K562 (cell line): ENCODE data around the gene ASMT. TPM values are rescaled to one million over a fixed set of nuclear protein-coding genes. Genes with fewer than 3 reads are reported as not detected.
A peak's percentile ranks its signal among the peaks of the same experiment; 100 is the strongest.

ENCODE experiments used
- BDP1 ChIP-seq: IDR thresholded peaks from 3 replicates; pipeline ENCODE4 v1.6.1; 2011; ENCODE audit not compliant: insufficient read length, insufficient read depth
- CTCF ChIP-seq, 3 experiments: IDR thresholded peaks in 2 of 3; conservative IDR thresholded peaks in 1 of 3; 2 replicates each; pipeline ENCODE4 v1.5.1; 2011 to 2012; ENCODE audit warnings: low read length in 3 of 3, mild to moderate bottlenecking in 3 of 3, control low read depth in 2 of 3, improper control_type of control experiment in 1 of 3, inconsistent platforms in 1 of 3, low read depth in 1 of 3, mixed read lengths in 1 of 3, moderate library complexity in 1 of 3; ENCODE audit not compliant: insufficient read depth in 2 of 3
- HDAC1 ChIP-seq, 2 experiments: fragments of 450-650 bp; IDR thresholded peaks; 2 replicates each; pipeline ENCODE4 v1.6.1; 2016 to 2017; ENCODE audit warnings: inconsistent platforms in 1 of 2, mild to moderate bottlenecking in 1 of 2, moderate library complexity in 1 of 2
- HMBOX1 ChIP-seq: sonication (generic); IDR thresholded peaks from 2 replicates; pipeline ENCODE4 v1.6.1; 2016
- HNRNPH1 ChIP-seq: fragments of 200-400 bp; formaldehyde crosslinking; optimal IDR thresholded peaks from 2 replicates; pipeline ENCODE3; 2017; ENCODE audit warnings: low read depth, mild to moderate bottlenecking, low read length, moderate library complexity
- HNRNPL ChIP-seq: fragments of 200-400 bp; formaldehyde crosslinking; IDR thresholded peaks from 2 replicates; pipeline ENCODE4 v1.6.1; 2017; ENCODE audit warnings: low read depth, mild to moderate bottlenecking, low read length
- MXD1 ChIP-seq: fragments of 250-450 bp; sonication (Bioruptor Pico); IDR thresholded peaks from 2 replicates; pipeline ENCODE4 v1.8.0; 2021; ENCODE audit warnings: borderline replicate concordance, mild to moderate bottlenecking, moderate library complexity; ENCODE audit not compliant: poor library complexity, severe bottlenecking
- NELFE ChIP-seq: IDR thresholded peaks from 2 replicates; pipeline ENCODE4 v1.6.1; 2011; ENCODE audit warnings: mild to moderate bottlenecking; ENCODE audit not compliant: insufficient read depth, insufficient read length
- TCFL5 ChIP-seq: fragments of 250-450 bp; sonication (Bioruptor Pico); conservative IDR thresholded peaks from 2 replicates; pipeline ENCODE4 v1.6.1; 2021; ENCODE audit warnings: mild to moderate bottlenecking, moderate library complexity, matching md5 sums
- TGIF2 ChIP-seq: sonication (generic); formaldehyde crosslinking; IDR thresholded peaks from 2 replicates; pipeline ENCODE4 v1.8.1; 2022; ENCODE audit warnings: mild to moderate bottlenecking, missing genetic modification reagents, moderate library complexity
- XRCC3 ChIP-seq: fragments of 450-650 bp; IDR thresholded peaks from 2 replicates; pipeline ENCODE4 v1.6.1; 2017; ENCODE audit warnings: mild to moderate bottlenecking, moderate library complexity
- ZBTB7A ChIP-seq: IDR thresholded peaks from 2 replicates; pipeline ENCODE4 v1.6.1; 2011; ENCODE audit warnings: low read depth, mild to moderate bottlenecking, low read length, moderate library complexity, borderline replicate concordance; ENCODE audit not compliant: control insufficient read depth
- ZNF134 ChIP-seq: fragments of 250-450 bp; sonication (Bioruptor Pico); conservative IDR thresholded peaks from 2 replicates; pipeline ENCODE4 v1.4.0; 2020
- ZNF277 ChIP-seq: fragments of 250-450 bp; sonication (Bioruptor Pico); IDR thresholded peaks from 2 replicates; pipeline ENCODE4 v1.8.0; 2022; ENCODE audit warnings: inconsistent platforms, mild to moderate bottlenecking, moderate library complexity, borderline replicate concordance
- ZNF639 ChIP-seq, 2 experiments: fragments of 200-800 bp in 1 of 2; sonication (Bioruptor generic) in 1 of 2; sonication (generic) in 1 of 2; formaldehyde crosslinking in 1 of 2; IDR thresholded peaks in 1 of 2; conservative IDR thresholded peaks in 1 of 2; 2 replicates each; pipeline versions ENCODE4 v1.5.0 to v1.6.1; 2016 to 2020; ENCODE audit warnings: missing compliant biosample characterization in 1 of 2, missing genetic modification characterization in 1 of 2, missing genetic modification reagents in 1 of 2
- polyA plus RNA-seq, 8 experiments: library from polyadenylated mRNA; depleted of rRNA in 4 of 8; stranded (reverse) in 5 of 8; unstranded in 3 of 8; fragments of >200 nt; fragmentation: Nextera tagmentation in 2 of 8; fragmentation: Illumina TruSeq in 1 of 8; extraction: Ambion mirVana in 2 of 8; extraction: Trizol in 1 of 8; gene quantifications; 2 replicates each; pipeline versions ENCODE4 v1.2.1 to v1.2.3, GENCODE V29; 2011 to 2014; ENCODE audit warnings: inconsistent platforms in 1 of 8, missing spikeins in 1 of 8
- total RNA-seq, 7 experiments: library from RNA; depleted of rRNA in 6 of 7; stranded (reverse); fragments of >200 nt in 6 of 7; fragmentation: Illumina TruSeq in 2 of 7; extraction: Trizol in 2 of 7; gene quantifications; 2 replicates each; pipeline versions ENCODE4 v1.2.1 to v1.2.3, GENCODE V29; 2011 to 2021; ENCODE audit warnings: low replicate concordance in 1 of 7

ASMT gene
- total and polyA plus RNA-seq, 9 of the 15 experiments (the other 6 are each of a cell fraction or from before 2014, with no cell fraction given): 0.06 TPM; not detected in 8

GRCh38 chrX:1673337-1673736 is 58.5 kb downstream of the ASMT start (continued):
- TF ChIP-seq HMBOX1 (no peak), HNRNPH1 (no peak), XRCC3 (no peak), ZNF134 (peak; percentile 99), NELFE (no peak), CTCF (IDR thresholded peaks at IDR 0.05 in 2 of 3, conservative IDR thresholded peaks at IDR 0.05 in 1 of 3; ENCODE audit: insufficient read depth in 2 of 3, low read depth in 1 of 3, low read length in 3 of 3) (peak; percentile 49 to 76 (median 68)), ZBTB7A (no peak), MXD1 (no peak), HDAC1 (IDR thresholded peaks at IDR 0.05) (no peak), TGIF2 (CRISPR knock-in tag) (no peak), HNRNPL (no peak), ZNF277 (CRISPR knock-in tag) (no peak), ZNF639 (CRISPR knock-in tag; conservative IDR thresholded peaks at IDR 0.05 in 1 of 2, IDR thresholded peaks at IDR 0.05 in 1 of 2) (no peak), TCFL5 (CRISPR knock-in tag) (no peak), BDP1 (no peak)
- TF ChIP-seq, all 486 proteins: peak for 7
